Neural progenitor cell (in vitro differentiated cells): ENCODE measurements around the gene CEP164.
"Not testable (repeated sequence)": the region's sequence is repeated elsewhere in the genome, so short reads cannot be mapped to it uniquely, and the experiment has no call there.

Source experiments
- EZH2 ChIP-seq: fragments of 200-600 bp; sonication (generic); IDR thresholded peaks from 2 replicates; pipeline ENCODE4 v1.6.1; 2017; ENCODE audit warnings: antibody characterized with exemption, mild to moderate bottlenecking, moderate library complexity
- EZH2phosphoT487 ChIP-seq: fragments of 200-600 bp; sonication (generic); IDR thresholded peaks from 2 replicates; pipeline ENCODE4 v1.6.1; 2017; ENCODE audit warnings: antibody characterized with exemption

DNA sequence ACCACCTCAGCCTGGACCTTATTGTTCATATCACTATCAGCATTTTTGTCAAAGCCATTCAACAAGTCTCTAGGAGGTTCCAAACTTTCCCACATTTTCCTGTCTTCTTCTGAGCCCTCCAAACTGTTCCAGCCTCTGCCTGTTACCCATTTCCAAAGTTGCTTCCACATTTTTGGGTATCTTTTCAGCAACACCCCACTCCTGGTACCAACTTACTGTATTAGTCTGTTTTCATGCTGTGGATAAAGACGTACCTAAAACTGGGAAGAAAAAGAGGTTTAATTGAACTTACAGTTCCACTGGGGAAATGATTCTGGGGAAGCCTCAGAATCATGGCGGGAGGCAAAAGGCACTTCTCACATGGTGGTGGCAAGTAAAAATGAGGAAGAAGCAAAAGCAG, 78.2 kb downstream of the CEP164 start:
- TF ChIP-seq EZH2, EZH2phosphoT487: not testable (repeated sequence)
